ENCODE measurements around the gene PTPN3. TPM values are rescaled to one million over a fixed set of nuclear protein-coding genes. Genes with fewer than 3 reads are reported as not detected.

Gene PTPN3
- total RNA-seq, 1 donor from 2014 or later, result 9.2 TPM

DNA sequence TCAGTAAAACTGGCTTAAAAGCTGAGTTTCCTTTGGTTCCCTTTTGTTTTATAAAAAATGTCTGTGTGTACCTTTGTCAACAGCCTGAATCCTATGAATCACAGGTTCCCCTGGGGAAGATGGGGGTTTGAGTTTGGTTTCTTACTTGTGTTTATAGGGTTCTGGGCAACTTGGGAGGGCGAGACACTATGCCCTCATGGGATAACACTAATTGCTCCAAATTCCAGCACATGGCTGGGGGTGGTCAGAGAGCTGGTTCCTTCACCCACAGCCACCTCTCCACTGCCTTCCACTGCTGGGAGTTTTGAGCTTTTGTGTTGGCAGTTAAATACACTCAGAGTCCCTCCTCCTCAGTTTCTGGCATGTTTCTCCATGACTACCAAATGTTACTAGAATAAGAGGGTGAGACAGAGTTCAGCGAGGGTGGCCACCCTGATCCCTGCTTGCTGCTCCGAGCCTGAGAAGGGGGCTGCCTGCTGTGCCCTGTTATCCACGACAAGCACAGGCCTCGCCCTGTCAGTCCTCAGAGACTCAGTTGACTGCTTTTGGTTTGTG lies 94.3 kb downstream of the PTPN3 start:
- Mint-ChIP-seq H3K9me3 (no peaks in the 10 kb centered on the region), H3K27ac (no peak overlapping the region), H3K36me3 (ENCODE audit: low read depth) (peaks cover 32% of the 10 kb centered on the region), H3K27me3 (ENCODE audit: low read depth) (peaks cover 1% of the 10 kb centered on the region), H3K4me1 (ENCODE audit: low read depth) (peaks cover 23% of the 10 kb centered on the region), H3K4me3 (ENCODE audit: low read depth) (no peak overlapping the region)
- DNase-seq (ENCODE audit: low spot score), result no peak
- intact Hi-C loops (cut with micrococcal nuclease), result no loop called here

DNA sequence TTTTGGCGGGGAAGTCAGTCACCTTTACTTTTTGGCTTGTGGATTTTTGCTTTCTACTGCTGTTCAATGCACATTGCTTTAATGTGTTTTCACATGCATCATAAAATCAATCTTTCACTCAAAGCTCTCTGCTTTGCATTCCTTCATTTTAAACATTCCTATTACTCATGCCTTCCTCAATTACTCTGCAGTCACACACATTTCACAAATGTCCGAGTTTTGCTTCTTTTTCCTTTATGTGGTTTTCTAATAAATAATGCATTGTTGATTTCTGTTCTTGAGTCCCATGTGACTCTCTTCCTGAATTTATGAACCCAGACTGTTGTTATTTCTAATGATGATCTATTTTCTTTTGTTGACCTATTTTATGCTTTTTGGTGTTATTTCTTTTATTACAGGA lies 95.0 kb downstream of the PTPN3 start:
- DNase-seq (ENCODE audit: low spot score), result no peak
- Mint-ChIP-seq H3K4me3 (ENCODE audit: low read depth) (no peak overlapping the region), H3K27ac (no peak overlapping the region), H3K27me3 (ENCODE audit: low read depth) (peaks cover 1% of the 10 kb centered on the region), H3K9me3 (no peaks in the 10 kb centered on the region), H3K36me3 (ENCODE audit: low read depth) (peaks cover 31% of the 10 kb centered on the region), H3K4me1 (ENCODE audit: low read depth) (peaks cover 23% of the 10 kb centered on the region)
- intact Hi-C loops (cut with micrococcal nuclease), result no loop called here

DNA sequence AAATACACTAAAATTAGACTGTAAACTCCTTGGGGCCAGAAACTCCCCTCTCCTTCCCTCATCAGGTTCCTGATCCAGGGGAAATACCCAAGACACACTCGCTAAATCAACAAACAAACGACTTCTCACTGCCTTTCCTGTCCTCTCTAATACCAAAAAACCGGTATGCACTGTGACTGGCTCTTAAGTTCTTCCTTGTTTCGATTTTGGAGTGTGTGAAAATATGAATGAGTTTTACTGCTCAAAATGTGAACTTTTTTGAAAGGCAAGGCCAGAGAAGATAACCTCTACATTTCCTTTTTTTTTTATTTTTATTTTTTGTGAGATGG lies 96.2 kb downstream of the PTPN3 start:
- Mint-ChIP-seq H3K36me3 (ENCODE audit: low read depth) (peaks cover 29% of the 10 kb centered on the region), H3K27me3 (ENCODE audit: low read depth) (peaks cover 1% of the 10 kb centered on the region), H3K4me3 (ENCODE audit: low read depth) (no peak overlapping the region), H3K27ac (peak overlapping the region; percentile 25), H3K9me3 (no peaks in the 10 kb centered on the region), H3K4me1 (ENCODE audit: low read depth) (peaks cover 19% of the 10 kb centered on the region)
- intact Hi-C loops (cut with micrococcal nuclease), result loop anchor here (1.0 kb wide), 2 partner anchors 9 to 158 kb away; no protein-coding TSS in a partner anchor
- DNase-seq (ENCODE audit: low spot score), result no peak

DNA sequence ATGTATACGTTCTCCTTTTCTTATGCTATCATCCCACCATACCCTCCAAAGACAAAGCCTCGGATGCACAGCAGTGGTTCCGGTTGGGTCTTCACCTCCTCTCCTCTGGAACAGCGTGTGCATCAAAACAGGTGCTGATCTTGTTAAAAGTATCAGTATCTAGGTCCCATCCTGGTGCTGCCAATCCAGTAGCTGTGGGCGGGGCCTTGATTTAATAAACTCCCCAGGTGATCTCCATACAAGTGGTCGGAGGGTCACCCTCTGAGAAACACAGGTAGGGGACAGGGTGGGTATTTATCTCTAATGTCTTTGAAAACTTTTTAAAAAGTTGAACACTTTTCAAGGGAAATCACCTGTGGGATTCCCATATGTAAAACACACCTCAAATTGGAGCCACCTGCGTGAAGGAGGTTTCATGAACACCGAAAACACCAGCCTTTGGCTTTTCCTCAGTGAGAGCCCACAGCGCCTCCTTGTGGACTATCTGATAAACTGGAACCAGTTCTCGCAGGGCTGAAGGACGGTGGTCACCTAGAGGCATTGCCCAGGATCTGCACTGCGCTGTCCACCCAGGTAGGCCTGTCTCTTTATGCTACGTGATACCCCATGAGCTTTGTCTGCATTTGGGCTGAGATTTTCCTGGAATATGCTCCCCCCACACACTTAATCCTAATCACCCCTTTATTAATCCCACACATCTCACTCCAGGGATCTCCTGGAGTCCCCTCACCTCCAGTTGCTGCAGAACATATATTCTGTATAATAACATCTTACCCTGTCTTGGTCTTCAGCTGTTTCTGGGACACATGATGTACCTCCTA lies 96.7 kb downstream of the PTPN3 start:
- DNase-seq (ENCODE audit: low spot score), result peak; percentile 28
- Mint-ChIP-seq H3K27me3 (ENCODE audit: low read depth) (peaks cover 3% of the 10 kb centered on the region), H3K9me3 (no peaks in the 10 kb centered on the region), H3K4me1 (ENCODE audit: low read depth) (peaks cover 19% of the 10 kb centered on the region), H3K27ac (peak overlapping the region; percentile 25), H3K4me3 (ENCODE audit: low read depth) (no peak overlapping the region), H3K36me3 (ENCODE audit: low read depth) (peaks cover 28% of the 10 kb centered on the region)
- intact Hi-C loops (cut with micrococcal nuclease), result loop anchor here (1.0 kb wide), 2 partner anchors 10 to 157 kb away; no protein-coding TSS in a partner anchor

DNA sequence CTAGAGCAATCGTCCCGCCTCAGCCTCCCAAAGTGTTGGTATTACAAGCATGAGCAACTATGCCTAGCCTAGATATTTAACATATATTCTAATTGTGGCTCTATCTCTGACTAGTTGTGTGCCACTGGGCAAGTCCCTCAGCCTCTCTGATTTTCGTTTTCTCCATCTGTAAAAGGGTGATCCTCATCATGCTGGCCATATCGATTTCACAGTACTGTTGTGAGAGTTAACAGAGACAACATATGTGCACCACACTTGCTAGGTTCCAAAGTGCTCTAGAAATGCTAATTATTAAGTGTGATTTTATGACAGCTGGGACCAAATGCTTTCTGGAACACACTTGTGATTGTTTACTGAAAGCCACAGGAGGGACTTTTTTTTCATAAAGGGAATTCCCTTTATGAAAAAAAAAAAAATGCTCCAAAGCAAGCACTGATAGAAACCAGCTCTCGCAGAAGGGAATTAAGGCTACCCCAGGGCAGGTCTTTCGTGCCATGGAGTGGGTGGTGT lies 98.8 kb downstream of the PTPN3 start:
- H3K27ac Mint-ChIP-seq, result no peak overlapping the region
- H3K36me3 Mint-ChIP-seq (ENCODE audit: low read depth), result peaks cover 20% of the 10 kb centered on the region
- no peak for DNase-seq (ENCODE audit: low spot score)
- H3K4me3 Mint-ChIP-seq (ENCODE audit: low read depth), result no peak overlapping the region
- peaks cover 18% of the 10 kb centered on the region for H3K4me1 Mint-ChIP-seq (ENCODE audit: low read depth)
- intact Hi-C loops (cut with micrococcal nuclease), result no loop called here
- no peaks in the 10 kb centered on the region for H3K9me3 Mint-ChIP-seq
- peaks cover 2% of the 10 kb centered on the region for H3K27me3 Mint-ChIP-seq (ENCODE audit: low read depth)

DNA sequence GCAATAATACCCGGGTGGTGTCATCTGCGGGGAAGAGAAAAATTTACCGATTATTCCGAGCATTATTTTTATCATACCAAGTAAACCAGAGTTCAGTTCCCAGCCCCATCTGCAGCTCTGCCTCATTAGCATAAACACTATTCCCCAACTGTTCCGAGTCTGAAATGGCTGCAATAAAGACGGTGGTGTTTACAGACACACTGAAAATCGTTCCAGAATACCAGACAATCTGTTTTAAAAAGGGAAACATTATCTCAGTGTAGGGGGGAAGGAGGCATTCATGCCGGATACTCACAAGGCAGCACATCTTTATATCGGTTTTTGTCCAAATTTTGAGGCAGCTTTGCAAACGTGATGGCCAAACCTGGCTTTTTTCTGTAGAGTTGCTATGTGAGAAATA lies 106.9 kb downstream of the PTPN3 start:
- H3K27me3 Mint-ChIP-seq (ENCODE audit: low read depth), result peaks cover 15% of the 10 kb centered on the region
- no peaks in the 10 kb centered on the region for H3K9me3 Mint-ChIP-seq
- no peak overlapping the region for H3K27ac Mint-ChIP-seq
- no peak overlapping the region for H3K4me3 Mint-ChIP-seq (ENCODE audit: low read depth)
- no peaks in the 10 kb centered on the region for H3K4me1 Mint-ChIP-seq (ENCODE audit: low read depth)
- intact Hi-C loops (cut with micrococcal nuclease), result no loop called here
- peaks cover 12% of the 10 kb centered on the region for H3K36me3 Mint-ChIP-seq (ENCODE audit: low read depth)
- DNase-seq (ENCODE audit: low spot score), result no peak

DNA sequence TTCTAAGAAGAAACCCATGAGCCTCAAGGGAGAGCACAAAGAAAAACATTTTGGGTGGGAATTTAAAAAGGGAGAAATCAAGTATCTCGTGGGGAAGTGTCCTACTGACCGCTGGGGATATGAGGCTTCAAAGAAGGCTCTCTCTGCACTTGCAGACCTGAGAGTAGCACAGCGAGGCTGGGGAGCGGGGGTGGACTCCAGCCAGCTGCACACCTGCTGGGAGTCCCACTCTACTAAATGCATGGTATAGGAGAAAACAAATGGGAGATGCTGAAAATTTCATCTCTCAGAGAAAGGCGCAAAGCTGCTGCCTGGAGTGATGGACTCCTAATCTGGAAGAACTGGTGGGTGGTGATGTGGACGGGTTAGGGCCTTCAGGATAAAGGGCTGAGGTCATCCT lies 110.3 kb downstream of the PTPN3 start:
- DNase-seq (ENCODE audit: low spot score), result no peak
- Mint-ChIP-seq H3K4me3 (ENCODE audit: low read depth) (no peak overlapping the region), H3K9me3 (no peaks in the 10 kb centered on the region), H3K27me3 (ENCODE audit: low read depth) (peaks cover 15% of the 10 kb centered on the region), H3K27ac (no peak overlapping the region), H3K36me3 (ENCODE audit: low read depth) (peaks cover 12% of the 10 kb centered on the region), H3K4me1 (ENCODE audit: low read depth) (peaks cover 2% of the 10 kb centered on the region)
- intact Hi-C loops (cut with micrococcal nuclease), result no loop called here

DNA sequence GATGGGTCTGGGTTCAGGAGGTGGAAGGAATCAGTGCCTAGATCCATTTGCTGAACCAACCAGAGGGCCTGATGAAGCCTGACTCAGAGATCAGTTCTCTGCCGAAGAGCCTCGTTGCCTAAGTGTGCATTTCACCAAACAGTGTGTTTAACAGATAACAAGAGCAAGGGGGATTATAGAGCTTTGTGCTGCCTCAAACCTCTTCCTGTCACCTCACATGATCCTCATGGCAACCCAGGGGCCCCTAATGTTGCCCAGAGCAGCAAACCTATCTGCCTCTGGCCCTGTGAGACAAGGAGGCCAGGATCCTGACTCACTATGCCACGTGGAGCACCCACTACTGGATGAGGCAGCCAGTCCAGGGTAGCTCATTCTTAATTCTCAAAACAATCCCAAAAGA lies 110.9 kb downstream of the PTPN3 start:
- Mint-ChIP-seq H3K27me3 (ENCODE audit: low read depth) (peaks cover 15% of the 10 kb centered on the region), H3K9me3 (no peaks in the 10 kb centered on the region), H3K27ac (no peak overlapping the region), H3K4me1 (ENCODE audit: low read depth) (peaks cover 2% of the 10 kb centered on the region), H3K36me3 (ENCODE audit: low read depth) (peaks cover 12% of the 10 kb centered on the region), H3K4me3 (ENCODE audit: low read depth) (no peak overlapping the region)
- DNase-seq (ENCODE audit: low spot score), result no peak
- intact Hi-C loops (cut with micrococcal nuclease), result no loop called here

DNA sequence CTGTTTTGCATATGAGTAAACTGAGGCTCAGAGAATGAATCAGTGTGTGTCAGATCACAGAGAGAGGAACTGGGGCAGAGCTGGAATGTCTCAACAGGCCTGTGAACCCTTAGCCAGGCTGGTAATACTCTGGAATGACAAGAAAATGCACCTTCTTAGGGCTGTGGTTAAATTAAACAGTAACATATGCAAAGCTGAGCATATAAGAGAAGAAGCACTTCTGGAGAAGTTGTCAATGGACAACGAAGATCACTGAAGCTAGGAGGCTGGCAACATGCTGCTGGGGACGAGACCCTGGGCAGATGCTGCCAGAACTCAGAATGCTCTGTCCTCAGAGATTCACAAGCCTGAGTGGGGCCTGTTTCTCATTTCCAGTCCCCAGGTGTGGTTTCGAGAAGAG lies 112.6 kb downstream of the PTPN3 start:
- no peak for DNase-seq (ENCODE audit: low spot score)
- intact Hi-C loops (cut with micrococcal nuclease), result no loop called here
- Mint-ChIP-seq H3K4me1 (ENCODE audit: low read depth) (peaks cover 2% of the 10 kb centered on the region), H3K9me3 (no peaks in the 10 kb centered on the region), H3K27me3 (ENCODE audit: low read depth) (peaks cover 15% of the 10 kb centered on the region), H3K4me3 (ENCODE audit: low read depth) (no peak overlapping the region), H3K27ac (no peak overlapping the region), H3K36me3 (ENCODE audit: low read depth) (peaks cover 12% of the 10 kb centered on the region)

DNA sequence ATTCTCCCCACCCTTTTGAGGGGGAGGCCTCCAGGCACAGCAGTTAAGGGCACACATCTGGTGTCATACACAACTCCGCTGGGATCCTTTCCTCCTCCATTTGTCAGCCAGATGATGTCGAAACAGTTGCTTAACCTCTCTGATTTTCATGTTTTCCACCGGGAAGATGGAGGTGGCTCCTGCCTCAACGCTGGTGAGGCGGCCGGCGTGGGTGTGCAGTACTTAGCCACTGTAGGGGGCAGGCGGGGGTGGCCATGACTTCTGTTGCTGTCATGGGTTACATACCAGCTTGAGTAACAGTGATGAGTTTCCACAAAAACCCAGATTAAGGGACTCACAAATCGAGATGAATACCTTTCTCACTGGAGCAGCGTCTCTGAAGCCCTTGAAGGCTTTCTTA lies 114.2 kb downstream of the PTPN3 start:
- peaks cover 15% of the 10 kb centered on the region for H3K36me3 Mint-ChIP-seq (ENCODE audit: low read depth)
- DNase-seq (ENCODE audit: low spot score), result no peak
- H3K27me3 Mint-ChIP-seq (ENCODE audit: low read depth), result peaks cover 13% of the 10 kb centered on the region
- no peak overlapping the region for H3K4me3 Mint-ChIP-seq (ENCODE audit: low read depth)
- intact Hi-C loops (cut with micrococcal nuclease), result no loop called here
- H3K4me1 Mint-ChIP-seq (ENCODE audit: low read depth), result peaks cover 2% of the 10 kb centered on the region
- H3K27ac Mint-ChIP-seq, result no peak overlapping the region
- H3K9me3 Mint-ChIP-seq, result no peaks in the 10 kb centered on the region

DNA sequence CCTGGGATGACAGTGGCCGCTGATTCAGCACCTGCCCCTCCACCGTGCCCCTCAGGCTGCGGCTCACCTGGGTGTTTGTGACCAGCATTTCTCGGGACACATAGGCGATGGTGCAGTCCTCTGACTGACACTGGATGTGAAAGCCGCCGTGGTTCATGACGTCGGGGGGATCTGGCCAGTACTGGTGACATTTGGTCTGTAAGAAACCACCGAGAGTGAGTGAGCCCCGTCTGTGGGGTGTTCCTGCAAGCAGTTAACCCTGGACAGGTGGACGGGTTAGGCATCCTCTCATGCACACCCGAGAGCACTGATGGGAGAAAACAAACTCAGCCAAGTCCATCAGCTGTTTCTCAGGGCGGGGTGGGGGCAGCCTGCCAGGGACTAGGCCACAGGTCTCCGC lies 114.8 kb downstream of the PTPN3 start:
- H3K4me3 Mint-ChIP-seq (ENCODE audit: low read depth), result no peak overlapping the region
- H3K9me3 Mint-ChIP-seq, result no peaks in the 10 kb centered on the region
- peaks cover 15% of the 10 kb centered on the region for H3K36me3 Mint-ChIP-seq (ENCODE audit: low read depth)
- DNase-seq (ENCODE audit: low spot score), result no peak
- H3K27me3 Mint-ChIP-seq (ENCODE audit: low read depth), result peaks cover 13% of the 10 kb centered on the region
- peaks cover 2% of the 10 kb centered on the region for H3K4me1 Mint-ChIP-seq (ENCODE audit: low read depth)
- H3K27ac Mint-ChIP-seq, result no peak overlapping the region
- intact Hi-C loops (cut with micrococcal nuclease), result no loop called here

DNA sequence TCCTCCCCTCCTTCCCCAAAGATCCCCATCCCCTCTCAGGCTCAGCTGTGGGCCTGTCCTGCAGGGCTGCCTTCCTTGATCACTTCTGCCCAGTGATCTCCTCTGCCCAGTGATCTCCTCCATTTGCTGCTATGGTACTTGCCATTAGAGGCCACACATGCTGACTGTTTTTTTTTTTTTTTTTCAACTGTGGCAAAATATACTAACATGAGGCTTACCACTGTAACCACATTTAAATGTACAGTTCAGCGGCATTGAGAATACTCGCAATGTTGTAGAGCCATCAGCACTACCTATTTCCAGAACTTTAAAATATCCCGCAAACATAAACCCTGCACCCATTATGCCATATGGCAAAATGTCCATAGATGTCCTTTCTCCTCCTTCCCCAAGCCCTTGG lies 115.5 kb downstream of the PTPN3 start:
- DNase-seq (ENCODE audit: low spot score), result no peak
- H3K27ac Mint-ChIP-seq, result no peak overlapping the region
- H3K36me3 Mint-ChIP-seq (ENCODE audit: low read depth), result peaks cover 8% of the 10 kb centered on the region
- H3K4me3 Mint-ChIP-seq (ENCODE audit: low read depth), result no peak overlapping the region
- H3K9me3 Mint-ChIP-seq, result no peaks in the 10 kb centered on the region
- peaks cover 4% of the 10 kb centered on the region for H3K4me1 Mint-ChIP-seq (ENCODE audit: low read depth)
- peaks cover 6% of the 10 kb centered on the region for H3K27me3 Mint-ChIP-seq (ENCODE audit: low read depth)
- intact Hi-C loops (cut with micrococcal nuclease), result no loop called here

DNA sequence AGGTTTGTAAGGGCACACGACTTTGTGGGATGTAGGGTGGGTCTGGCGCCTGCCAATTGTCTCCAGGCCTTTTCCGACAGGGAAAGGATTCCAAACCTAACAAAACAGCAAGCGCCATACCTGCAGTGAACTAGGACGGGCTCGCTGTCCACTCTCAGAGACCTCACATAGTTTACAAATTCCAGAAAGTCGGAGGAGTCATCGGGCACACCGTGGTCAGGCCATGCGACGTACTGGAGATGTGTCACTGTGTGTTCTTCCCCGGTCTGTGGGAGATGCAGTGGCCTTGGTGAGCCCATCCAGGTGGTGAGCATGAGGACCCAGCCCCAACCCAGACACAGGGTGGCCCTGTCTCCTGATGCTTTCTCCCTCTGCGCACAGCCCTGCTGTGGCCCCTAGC lies 115.9 kb downstream of the PTPN3 start:
- Mint-ChIP-seq H3K27me3 (ENCODE audit: low read depth) (peaks cover 6% of the 10 kb centered on the region), H3K9me3 (no peaks in the 10 kb centered on the region), H3K27ac (no peak overlapping the region), H3K4me3 (ENCODE audit: low read depth) (no peak overlapping the region), H3K4me1 (ENCODE audit: low read depth) (peaks cover 4% of the 10 kb centered on the region), H3K36me3 (ENCODE audit: low read depth) (peaks cover 7% of the 10 kb centered on the region)
- intact Hi-C loops (cut with micrococcal nuclease), result no loop called here
- no peak for DNase-seq (ENCODE audit: low spot score)
